ENCODE data around the gene AHR.
"Not testable (repeated sequence)": the region's sequence is repeated elsewhere in the genome, so short reads cannot be mapped to it uniquely, and the experiment has no call there.

AHR gene

DNA sequence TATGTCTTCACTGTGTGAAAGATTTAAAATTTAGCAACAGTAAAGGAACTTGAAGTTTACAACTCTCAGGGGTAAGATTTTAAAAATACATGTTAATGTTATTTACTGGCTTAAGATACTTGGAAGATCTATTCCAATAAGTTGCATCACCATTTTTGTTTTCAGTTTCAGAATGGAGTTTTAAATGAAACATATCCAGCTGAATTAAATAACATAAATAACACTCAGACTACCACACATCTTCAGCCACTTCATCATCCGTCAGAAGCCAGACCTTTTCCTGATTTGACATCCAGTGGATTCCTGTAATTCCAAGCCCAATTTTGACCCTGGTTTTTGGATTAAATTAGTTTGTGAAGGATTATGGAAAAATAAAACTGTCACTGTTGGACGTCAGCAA lies 44.3 kb downstream of the AHR start:
- DNase-seq = no peak

DNA sequence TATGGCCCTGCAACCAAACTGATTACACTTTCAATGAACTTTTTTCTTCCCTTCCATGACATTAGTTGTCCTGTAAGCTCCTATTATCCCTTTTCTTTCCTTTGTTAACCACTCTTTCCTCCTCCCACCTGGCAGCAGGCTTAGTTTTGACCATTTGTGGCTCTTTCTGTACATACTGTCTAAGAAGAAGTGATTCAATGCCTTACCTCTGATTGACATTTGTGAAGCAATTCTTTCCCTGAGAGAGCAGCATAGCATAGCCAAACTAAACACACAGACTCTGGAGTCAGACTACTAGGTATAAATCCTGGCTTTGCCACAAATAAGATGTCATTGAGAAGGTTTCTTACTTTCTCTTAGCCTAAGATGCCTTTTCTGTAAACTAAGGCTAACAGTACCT lies 48.9 kb downstream of the AHR start:
- DNase-seq = no peak

DNA sequence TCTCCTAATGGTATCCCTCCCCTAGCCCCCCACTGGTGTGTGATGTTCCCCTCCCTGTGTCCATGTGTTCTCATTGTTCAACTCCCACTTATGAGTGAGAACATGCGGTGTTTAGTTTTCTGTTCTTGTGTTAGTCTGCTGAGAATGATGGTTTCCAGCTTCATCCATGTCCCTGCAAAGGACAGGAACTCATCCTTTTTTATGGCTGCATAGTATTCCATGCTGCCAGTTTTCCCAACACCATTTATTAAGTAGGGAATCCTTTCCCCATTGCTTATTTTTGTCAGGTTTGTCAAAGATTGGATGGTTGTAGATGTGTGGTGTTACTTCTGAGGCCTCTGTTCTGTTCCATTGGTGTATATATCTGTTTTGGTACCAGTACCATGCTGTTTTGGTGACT lies 50.5 kb downstream of the AHR start:
- not testable (repeated sequence) for DNase-seq

DNA sequence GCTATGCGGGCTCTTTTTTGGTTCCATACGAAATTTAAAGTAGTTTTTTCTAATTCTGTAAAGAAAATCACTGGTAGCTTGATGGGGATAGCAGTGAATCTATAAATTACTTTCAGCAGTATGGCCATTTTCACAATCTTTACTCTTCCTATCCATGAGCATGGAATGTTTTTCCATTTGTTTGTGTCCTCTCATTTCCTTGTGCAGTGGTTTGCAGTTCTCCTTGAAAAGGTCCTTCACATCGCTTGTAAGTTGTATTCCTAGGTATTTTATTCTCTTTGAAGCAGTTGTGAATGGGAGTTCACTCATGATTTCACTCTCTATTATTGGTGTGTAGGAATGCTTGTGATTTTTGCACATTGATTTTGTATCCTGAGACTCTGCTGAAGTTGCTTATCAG lies 51.9 kb downstream of the AHR start:
- not testable (repeated sequence) for DNase-seq

DNA sequence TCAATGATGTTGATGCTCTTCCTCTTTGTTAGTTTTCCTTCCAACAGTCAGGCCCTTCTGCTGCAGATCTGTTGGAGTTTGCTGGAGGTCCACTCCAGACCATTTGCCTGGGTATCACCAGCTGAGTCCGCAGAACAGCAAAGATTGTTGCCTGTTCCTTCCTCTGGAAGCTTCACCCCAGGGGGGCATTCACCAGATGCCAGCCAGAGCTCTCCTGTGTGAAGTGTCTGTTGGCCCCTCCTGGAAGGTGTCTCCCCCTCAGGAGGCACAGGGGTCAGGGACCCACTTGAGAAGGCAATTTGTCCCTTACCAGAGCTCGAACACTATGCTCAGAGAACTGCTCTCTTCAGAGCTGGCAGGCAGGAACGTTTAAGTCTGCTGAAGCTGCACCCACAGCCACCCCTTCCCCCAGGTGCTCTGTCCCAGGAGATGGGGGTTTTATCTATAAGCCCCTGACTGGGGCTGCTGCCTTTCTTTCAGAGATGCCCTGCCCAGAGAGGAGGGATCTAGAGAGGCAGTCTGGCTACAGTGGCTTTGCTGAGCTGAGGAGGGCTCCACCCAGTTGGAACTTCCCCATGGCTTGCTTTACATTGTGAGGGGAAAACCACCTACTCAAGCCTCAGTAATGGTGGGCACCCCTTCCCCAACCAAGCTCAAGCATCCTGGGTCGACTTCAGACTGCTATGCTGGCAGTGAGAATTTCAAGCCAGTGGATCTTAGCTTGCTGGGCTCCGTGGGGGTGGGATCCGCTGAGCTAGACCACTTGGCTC lies 55.4 kb downstream of the AHR start:
- DNase-seq = not testable (repeated sequence)

DNA sequence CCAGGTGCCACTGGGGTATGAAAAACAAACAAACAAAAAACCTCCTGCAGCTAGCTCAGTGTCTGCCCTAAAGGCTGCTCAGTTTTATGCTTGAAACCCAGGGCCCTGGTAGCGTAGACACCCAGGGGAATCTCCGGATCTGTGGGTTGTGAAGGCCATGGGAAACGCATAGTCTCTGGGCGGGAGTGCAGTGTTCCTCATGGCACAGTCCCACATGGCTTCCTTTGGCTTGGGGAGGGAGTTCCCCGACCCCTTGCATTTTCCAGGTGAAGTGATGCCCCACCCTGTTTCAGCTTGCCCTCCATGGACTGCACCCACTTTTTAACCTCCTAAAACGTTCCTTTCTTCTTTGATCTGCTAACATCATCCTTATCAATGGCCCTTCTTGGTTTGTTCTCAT lies 56.0 kb downstream of the AHR start:
- no peak for DNase-seq

DNA sequence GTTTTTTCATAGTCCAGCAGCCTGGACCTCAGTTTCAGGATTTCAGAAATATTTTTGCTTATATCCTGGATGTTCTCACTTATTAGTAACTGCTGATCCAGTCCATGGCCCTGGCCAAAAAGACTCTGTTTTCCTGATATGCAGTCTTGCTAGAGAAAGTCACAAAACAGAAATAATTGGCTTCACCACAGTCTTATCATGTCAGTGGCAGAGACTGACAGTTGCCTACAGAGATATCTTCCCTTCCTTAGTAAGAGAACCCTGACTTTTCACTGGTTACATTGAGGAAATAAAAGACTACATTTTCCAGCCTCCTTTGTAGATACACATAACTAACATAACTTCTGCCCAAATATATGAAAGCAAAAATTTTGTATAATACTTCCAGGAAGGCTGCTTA lies 56.6 kb downstream of the AHR start:
- no peak for DNase-seq

DNA sequence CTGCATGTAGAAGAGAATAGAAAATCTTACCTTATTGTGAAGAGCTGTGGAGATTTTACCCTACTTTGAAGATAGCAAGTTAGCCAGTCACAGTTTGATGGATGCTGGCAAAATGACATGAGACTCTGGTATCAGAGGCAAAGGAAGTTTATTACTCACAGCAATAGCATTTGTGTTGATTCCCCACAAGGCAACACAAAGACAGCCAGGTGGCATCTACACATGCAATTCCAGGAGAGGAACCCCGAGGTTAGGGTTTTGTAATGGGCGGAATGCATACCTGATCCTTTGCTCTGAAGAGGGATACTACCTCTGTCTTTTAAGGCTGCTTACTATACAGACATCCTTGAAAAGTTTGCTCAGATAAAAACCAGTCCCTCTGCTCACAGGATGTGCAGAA lies 59.5 kb downstream of the AHR start:
- no peak for DNase-seq

DNA sequence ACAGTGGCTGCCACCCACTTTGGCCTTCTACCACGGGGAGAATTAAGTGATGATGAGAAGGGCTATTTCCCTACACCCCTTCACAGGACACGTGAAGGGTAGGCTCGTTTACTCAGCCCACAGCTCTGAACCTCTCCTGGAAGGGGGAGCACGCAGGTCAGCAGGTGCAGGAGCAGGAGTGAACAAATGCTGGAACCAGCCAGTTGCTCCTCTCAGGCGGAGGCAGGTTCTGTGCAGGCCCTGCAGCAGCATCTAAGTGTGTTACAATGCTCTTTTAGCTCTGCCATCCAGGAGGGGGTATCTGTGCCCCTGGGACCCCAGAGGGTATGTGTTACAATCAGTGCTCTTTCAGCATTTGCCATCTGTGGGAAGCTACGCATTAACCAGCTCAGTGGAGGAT lies 61.2 kb downstream of the AHR start:
- no peak for DNase-seq

DNA sequence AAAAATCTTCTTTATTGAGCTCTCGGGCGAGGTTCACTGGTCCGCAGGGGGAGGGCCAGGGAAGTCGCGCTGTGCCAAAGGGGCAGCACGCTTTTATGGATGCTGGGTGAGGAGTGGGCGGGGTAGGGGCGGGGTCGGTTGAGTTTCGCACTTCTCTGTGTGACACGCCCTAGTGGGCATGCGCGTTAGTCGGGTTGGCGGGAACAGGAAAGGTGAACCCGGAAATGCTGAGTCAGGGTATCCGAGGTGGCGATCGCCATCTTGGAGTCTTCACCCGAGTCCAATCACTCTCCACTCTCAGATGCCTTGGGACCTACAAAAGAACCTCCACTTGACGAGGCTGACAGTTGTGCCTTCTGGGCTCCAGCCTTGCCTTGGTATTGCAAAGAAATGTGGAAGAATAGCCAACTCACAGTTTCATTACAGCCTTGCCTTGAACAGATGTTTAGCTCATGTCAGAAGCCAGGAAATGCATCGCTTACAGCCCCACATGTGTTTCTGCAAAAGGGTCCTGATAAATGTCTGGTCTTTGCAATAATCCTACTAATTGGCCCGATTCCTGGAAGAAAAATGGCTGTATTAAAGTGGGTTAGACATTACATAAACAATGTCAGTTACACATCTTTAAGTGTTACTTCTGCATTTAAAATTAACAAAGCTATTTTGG lies 64.1 kb downstream of the AHR start:
- DNase-seq = no peak

DNA sequence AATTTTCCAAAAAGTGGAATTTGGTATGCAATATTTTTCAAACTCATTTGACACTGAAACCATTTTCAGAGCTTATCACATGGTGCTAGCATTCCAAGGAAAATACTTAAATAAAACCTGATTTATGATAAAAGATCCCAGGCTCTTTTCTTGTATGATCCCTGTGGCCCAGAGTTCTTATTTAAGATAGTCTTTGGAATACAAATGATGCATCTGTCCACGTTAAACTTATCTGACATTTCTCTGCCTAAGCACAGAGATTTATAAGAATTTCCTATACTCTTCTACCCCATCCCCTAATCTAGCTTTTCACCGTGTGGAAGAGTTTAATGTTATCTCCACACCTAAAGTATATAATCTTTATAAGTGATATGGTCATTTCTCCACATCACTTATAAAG lies 66.2 kb downstream of the AHR start:
- DNase-seq = no peak

DNA sequence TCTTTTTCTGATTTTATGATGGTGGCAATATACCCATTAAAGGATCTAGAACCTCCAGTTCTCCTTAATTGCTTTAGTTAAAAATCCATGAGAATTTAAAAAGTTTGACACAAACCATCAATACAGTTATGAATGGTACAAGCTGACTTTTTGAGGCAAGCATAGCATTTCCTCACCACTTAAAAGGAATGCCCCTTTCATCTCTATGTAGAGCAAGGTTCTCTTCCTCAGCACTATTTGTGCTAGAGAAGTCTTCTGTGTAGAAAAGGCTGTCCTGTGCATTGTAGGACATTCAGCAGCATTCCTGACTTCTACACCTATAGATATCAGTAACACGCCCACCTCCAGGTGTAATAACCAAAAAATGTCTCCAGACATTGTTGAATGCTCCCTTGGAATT lies 67.3 kb downstream of the AHR start:
- DNase-seq = no peak

DNA sequence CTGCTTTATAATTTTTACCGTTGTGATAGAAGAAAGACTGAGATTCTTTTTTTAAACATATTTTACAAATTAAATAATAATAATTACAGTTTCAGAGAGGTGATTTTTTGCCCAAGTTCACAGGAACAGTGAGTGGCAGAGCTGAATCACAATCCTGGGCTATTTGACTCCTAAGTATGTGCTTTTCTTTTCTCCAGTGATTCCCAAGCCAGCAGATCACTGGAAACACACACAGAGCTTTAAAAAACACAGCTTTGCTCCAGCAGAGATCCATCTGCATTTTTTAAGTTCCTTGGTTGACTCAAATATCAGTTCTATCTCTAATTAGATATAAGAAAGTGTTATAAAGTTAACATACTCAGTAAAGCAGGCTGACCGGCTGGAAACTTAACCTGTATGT lies 69.0 kb downstream of the AHR start:
- DNase-seq = no peak

DNA sequence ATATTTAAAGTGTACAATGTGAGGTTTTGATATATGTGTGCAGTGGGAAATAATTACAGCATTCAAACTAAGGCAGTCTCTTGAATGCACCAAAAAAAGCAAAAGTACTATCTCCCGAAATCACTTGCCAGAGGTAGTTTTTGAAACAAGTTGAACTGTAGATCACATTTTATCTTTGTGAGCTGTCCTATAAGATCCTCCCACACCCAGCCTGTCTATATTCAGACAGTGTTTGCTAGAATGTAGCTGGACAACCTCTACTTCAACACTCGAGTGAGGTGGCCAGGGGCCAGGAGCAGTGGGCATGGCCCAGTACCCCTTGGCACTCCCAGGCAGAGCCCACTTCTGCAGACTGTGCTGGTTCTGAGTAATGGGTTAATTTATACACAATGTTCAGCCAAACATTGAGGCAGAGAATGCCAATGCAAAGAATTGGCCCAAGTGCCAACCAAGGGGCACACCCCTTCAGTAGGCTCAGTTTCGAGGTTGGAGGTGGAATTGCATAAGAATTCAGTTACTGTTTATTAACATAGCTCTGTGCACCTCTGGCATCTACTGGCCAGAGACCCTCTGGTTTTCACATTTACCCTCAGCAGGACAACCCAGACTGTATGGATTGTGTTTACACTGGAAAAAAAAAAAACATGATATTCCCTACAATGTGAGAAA lies 70.5 kb downstream of the AHR start:
- no peak for DNase-seq

DNA sequence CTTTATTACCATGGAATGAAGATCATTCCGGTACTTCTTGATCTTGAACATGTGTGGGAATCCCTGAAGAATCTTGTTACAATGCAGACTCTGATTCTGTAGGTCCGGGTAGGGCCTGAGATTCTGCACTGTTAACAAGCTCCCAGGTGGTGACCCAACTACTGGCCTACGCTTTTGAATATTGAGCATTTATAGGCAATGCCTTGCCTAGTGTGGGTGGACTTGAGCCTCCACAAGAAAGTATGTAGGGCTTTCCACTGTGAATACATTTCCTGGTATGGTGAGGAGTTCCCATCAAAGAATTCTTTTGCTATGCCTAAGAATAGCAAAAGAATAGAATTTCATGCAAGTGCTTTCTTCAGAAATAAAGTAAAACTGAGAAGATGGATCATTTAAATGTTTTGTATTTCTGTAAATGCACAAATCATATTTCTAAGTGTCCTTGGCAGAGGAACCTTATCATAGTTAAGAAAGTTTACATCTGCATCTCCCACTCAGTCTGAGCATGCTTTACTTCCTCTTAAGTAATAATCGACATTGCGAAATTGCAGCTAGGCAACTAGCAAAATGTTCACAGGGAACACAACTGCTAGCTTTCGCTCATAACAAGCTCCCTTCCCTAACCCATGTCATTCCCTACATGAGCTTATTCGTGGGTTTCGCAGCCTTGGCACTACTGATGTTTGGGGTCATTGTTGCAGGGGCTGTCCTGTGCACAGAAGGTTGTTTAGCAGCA lies 71.4 kb downstream of the AHR start:
- peak; percentile 51 for DNase-seq

DNA sequence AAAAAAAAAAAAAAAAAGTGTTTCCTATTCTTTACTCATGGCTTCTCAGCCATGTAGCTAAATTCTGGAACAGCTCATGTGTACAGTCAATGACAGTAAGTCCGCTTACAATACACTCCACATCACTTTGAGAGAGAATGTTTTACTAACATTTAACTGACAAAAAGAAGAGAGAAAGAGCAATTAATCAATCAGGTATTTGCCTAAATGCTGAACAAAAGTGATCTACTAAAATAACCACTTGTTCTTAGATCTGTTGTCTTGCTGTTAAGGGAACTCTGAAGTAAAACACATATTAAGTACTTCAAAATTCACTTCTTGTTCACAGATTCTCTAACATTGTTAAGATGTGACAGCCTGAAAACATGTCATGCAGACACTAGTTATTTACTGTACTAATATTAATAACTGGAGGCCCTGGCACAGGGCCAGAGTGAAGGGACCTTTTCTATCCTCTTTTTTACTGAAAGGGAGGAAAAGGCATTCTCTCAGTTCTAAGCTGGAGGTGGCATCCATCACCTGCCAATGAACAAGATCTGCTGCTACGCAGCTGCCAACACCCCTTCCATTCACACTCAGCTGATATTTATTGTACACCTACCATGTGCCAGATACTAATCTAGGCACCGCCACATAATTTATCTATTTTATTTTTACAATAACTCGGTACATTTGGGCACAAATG lies 72.6 kb downstream of the AHR start:
- DNase-seq = no peak

DNA sequence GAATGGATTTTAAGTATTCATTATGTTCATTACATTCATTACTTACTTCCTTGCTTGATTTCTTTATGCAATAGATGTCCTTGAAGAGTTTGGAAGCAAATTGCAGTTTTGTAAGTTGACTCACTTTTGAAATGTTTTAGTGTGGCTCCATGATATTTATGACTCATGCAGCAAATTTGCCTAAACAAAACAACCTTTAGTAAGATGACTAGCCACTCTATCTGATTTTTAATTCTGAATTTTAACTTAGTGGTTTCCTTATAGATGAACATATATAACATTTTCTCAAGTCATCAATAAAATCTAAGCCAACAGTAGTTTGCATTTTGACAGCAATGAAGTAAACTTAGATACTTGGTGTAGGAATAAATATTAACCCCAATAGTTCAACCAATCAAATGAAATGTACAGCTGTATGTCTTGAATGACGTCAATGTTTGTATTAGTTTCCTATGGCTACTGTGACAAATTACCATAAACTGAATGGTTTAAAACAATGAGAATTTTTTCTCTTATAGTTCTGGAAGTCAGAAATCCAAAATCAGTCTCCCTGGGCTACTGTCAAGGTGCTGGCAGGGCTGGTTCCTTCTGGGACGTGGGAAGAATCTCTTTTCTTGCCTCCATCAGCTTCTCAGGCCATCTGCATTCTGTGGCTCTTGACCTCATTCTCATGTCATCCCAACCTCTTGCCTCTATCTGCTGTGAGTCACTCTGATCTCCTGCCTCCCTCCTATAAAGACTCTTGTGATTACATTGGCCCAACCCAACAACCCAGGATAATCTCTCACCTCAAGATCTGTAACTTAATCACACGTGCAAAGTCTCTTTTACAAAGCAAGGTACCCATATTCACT lies 73.4 kb downstream of the AHR start:
- no peak for DNase-seq

DNA sequence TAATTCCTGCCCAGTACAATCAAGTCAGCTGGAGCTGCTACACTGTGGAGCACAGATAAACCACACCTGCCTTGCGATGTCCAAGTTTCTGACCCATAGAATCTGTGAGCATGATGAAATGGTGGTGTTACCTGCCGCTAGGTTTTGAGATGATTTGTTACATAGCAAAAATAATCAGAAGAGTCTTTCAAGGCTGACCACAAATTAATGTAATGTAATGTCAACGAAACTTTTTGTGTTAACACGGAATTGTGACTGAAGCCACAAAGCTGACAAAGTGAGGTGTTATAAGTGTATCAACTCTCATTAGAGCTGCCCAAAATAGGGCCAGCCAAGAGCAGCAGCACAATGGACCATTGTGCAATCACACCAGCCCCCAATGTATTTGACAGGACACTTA lies 75.7 kb downstream of the AHR start:
- no peak for DNase-seq

DNA sequence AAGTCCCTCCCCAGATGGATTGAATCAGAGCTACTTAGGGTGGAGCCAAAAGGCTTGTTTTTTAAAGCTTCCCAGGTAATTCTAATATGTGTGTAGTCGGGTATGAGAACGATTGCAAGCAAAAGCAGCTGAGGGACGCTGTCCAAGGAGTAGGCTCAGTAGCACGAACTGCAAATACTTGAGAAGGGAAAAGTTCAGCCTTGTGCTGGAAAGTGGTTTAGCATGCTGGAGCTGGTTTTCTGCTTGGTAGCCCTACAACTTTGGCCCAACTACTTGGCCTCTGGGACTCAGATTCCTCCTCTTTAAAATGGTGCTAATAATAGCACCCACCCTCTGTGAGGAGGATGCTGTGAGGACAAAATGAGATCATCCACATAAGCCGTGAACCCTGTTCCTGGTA lies 76.2 kb downstream of the AHR start:
- DNase-seq = no peak

DNA sequence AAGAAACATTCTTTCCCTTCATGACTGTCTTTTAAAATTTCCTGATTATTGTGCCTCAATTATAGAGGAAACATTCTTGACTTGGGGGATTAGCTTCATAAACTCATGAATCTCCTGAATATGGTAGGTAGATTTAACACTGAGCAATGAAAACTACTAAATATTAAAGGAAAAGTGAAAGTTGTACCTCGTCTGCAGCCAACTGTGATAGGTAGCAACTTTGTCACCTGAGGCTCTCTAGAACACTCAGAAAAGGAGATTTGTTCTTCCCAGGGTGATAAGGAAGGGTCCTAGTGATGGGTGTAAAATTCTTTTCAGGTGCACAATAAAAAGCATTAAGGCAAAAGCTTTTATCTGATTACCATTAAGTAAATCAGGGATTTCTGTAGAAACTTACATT lies 78.1 kb downstream of the AHR start:
- DNase-seq = no peak

DNA sequence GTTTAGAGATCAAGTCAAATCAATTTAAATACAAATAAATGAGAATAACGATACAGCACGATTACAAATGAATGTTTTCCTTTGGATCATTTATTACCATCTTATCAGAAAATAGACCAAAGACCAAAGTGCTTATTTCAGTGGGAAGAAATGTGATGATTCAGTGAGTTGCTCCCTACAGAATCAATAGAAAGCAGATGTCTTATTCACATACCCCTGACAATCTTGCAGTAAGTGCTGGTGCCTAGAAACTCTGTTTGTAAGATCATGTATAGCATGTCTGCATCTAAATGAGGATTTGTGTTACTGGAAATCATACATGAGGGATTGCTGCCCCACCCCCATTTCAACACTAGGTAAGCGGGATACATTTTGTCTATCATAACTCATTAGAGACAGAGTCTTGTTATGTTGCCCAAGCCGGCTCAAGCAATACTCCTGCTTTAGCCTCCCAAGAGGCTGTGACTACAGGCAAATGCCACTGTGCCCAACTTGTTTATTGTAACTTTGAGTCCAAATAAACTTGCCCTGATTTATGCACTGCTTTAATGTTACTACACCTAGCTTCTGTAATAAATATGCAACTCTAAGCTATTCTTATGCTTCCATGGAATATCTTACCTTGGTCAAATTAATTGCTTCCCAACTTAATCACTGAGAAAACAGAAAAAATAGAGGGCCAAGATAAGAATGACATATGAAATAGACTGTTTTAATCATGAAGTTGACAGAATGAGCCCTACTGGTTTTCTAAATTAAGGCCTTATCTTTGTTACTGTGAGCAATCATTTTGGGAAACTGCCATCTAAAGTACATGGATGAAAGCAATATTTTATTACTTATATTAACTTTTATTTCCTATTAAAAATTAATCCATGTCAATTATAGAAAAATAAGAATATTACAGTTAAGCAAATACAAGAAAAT lies 82.5 kb downstream of the AHR start:
- DNase-seq = no peak

Measured in GDM1 (cell line).